GM19328 (cell line): ENCODE measurements around the gene DEDD2.

Source experiments
- ATAC-seq: cut with Tn5 transposase; IDR thresholded peaks from one replicate; pipeline ENCODE4 v1.9.1; 2021; ENCODE audit warnings: mild to moderate bottlenecking, moderate library complexity; ENCODE audit not compliant: unreplicated experiment

DEDD2 gene

DNA sequence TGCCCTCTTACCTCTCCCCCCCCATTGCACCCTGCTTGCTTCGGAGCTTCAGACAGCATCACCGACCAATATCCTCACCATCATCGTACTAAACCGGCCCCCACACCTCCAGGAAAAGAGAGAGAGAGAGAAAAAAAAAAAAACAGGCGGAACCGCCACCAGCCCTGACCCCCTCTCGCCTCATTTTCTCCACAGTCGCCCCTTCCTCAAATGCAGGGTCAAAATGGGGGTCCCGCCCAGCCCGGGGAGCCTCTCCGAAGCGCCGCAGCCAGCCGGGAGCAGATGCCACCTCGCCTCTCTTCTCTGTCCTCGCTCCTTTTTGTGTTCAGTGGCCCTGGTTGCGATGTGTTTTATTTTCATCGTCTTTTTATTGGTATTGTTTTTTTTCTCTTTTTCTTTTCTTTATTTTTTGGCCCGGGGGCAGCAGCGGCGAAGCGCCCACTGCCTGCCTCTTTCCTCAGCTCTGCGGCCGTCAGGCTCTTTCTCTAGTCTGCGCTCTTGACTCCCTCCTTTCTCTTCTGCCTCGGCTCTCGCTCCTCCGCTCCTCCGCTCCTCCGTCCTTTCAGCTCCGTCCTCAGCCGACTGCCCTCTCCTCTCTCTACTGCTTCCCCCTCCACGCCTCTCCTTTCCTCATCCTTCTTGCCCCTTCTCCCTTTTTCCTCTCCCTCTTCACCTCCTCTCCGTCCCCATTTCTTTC, 41.4 kb downstream of the DEDD2 start:
- no peak for ATAC-seq

DNA sequence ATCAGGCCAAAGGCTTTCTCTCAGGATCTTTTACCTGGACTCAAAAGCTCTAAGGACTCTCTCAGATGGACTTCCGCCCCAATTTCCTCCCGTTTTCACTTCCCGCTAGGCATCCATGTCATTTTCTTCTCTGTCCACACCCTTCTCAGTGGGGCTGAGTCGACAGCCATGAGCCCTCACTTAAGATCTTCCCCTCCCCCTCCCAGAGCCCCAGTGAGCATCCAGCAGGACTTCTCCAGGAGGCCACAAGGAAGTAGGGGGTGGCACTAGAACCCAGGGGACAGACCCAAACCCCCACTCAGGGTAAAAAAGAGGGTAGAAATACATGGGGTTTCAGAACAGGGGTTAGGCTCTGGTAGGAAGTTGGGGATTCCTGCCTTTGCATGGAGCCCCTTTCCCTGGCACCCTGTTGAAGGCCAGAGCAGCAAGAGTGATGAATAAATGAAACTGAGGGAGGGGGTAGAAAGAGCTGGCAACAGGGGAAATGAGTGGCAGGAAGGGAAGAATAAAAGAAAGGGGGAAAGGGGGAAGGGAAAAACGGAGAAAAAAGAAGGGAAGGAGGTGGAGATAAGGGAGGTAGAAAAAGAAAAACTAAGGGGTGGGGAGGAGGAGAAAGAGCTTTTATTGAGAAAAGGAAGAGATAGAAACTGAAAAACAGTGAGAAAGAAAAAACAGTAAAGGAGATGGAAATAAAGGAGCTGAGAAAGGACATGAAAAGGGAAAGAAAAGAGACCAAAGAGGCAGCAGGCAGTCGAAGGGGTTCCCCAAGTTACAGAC, 42.3 kb downstream of the DEDD2 start:
- no peak for ATAC-seq

DNA sequence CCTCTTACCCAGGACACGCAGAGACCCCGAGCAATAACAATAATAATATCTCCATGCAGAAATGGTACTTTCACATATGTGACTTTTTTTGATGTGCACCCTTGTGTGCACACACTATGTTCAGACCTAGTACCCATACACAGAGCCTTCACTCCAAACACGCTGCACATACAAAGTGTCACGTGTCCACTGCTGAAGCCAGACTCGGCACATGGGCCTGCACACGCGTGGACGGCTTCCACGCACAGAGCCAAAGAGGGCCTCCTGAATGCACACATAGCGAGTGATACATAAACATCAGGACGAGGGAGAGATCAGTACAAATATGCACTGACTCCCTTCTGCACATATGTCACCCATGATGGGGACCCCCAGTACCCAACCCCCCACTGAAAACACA, 43.3 kb downstream of the DEDD2 start:
- ATAC-seq = no peak

DNA sequence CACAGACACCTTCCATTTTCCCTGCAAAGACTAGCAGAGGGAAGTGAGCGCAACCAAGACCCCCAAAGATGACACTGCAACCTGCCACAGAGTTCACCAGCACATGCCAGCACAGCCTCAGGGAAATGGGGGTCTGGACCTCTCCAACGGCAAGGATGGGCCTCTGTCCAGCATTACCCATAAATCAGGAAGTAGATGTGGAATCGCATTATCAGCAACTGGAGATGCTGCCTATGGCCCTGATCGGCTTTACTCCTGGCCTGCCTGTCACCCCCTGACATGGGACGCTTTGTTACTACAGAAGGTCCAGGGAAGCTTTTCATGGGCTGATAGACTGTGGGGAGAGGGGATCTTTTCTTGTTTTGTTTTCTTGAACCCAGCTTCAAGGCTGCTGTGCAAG, 43.8 kb downstream of the DEDD2 start:
- no peak for ATAC-seq

DNA sequence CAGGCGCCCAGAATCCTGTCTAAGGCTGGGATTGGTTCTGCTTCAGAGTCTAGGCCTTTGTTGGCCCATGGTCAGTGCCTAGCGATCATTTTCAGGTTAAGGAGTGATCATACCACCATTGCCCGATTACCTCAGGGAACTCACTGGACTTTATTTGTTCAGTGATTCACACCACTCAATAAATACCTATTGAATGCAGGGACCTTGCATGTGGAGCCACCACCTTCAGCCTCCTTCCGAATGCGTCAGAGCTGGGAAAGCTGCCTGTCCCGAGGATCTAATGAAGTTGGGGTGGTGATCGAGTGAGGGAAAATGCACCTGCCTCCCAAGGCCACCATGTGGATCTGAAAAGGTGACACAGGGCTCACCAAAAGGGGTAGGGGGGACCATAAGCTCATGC, 45.2 kb downstream of the DEDD2 start:
- ATAC-seq = no peak

DNA sequence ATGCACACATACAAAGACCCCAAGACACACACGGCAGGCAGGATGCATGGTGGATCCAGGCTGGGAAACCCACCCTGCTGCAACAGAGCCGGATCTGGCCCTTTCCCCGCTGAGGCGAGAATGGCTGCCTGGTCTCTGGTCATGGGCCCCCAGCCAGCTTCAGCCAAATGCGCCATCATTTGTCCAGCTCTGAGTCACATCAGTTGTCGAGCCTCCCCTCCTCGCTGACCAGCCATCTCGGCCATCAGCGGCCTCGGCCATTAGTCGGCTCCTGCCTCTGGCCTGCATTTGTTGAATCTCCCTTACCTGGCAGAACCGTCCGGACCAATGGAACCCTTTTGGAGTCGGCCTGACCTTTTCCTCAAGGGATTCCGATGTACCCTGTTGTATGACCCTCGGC, 46.8 kb downstream of the DEDD2 start:
- no peak for ATAC-seq

DNA sequence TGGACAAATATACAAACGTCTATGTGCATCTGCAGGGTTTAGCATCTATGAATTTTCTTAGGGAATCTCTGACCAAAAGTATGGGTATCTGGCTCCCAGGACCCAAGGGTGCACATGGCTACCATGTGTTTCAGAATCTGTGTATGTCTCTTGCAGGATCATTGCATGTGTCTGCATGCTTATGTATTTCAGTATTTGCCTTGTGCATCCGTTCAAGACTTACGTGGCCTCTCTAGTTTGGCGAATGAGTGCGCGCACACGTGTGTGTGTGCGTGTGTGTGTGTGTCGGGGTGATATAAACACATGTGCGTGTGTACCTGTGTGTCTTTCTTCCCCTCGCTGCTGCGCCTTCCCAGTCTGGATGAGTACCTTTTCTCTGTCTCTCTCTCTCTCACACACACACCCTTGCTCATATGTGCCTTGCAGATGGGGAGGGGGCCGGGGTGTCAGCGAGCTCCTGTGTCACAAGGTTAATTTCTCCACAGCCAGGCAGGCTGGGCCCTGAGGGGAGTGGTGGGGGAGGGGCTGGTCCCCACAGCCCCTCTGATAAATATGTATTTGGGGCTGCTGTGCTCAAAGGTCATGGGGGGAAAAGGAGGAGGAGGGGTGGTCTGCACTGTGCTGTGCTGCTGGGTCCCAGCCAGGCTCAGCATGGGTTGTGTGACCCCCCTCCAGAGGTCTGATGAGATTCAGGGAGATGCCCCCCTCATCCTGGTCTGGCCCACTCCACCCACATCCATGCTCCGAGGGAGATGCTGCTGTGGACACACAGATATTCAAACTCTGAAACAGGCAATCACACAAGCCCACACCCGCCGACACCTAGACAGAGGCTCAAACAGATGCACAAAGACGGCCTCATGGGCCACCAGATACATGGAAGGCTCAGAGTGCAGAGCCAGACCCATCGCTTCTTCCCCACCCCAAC, 47.7 kb downstream of the DEDD2 start:
- ATAC-seq = no peak

DNA sequence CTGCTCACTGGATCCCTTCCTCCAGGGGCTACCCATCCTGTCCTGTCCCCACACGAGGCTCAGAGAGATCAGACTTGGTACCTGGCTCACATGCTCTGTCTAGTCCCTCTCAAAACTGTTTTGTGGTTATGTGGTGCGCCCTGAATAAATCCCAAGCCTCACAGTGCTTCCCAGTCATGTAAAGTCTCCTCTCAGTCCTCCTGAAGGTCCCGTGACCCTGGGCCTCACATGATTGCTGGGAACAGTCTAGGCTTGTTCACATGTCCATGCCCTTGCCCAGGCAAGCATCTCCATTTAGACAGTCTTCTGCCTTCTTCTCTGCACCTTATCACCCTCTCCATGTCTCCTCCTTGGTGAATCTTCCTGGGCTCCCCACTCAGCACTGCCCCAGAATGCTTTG, 49.3 kb downstream of the DEDD2 start:
- ATAC-seq = no peak

DNA sequence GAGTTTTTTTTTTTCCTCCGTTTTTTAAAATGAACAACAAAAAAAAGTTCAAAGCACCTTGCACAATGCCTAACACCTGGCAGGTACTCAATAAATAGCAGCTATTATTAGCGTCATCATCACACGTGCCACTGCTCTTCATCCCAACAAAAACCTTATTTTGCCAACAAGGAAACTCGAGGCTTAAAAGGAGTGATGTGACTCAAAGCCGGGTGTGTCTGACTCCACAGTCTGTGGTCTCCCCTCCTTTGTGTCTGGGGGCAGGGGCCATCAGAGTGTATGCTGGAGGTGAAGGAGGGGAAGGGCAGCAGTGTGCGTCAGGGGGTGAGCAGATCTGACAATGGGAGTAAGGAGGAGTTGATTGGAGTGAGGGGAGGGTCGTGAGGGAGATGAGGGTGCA, 51.2 kb downstream of the DEDD2 start:
- ATAC-seq = no peak

DNA sequence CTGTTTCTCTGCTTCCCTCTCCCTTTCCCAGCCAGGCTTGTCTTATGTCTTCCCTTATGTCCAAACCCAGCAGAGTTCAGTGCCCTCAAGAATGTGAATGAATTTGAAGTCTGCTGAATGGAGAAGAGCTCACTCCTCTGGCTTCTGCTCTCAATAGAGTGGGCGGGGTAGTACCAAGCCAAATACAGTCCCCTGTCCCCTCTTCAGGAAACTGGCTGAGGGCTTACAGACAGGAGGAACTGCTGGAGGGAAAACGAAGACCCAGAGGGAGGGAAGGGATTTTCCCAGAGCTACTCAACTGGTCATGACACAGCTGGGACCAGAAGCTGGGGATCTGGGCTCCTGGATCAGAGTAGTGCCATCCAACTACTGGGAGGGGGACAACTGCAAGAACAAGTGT, 52.3 kb downstream of the DEDD2 start:
- ATAC-seq = no peak

DNA sequence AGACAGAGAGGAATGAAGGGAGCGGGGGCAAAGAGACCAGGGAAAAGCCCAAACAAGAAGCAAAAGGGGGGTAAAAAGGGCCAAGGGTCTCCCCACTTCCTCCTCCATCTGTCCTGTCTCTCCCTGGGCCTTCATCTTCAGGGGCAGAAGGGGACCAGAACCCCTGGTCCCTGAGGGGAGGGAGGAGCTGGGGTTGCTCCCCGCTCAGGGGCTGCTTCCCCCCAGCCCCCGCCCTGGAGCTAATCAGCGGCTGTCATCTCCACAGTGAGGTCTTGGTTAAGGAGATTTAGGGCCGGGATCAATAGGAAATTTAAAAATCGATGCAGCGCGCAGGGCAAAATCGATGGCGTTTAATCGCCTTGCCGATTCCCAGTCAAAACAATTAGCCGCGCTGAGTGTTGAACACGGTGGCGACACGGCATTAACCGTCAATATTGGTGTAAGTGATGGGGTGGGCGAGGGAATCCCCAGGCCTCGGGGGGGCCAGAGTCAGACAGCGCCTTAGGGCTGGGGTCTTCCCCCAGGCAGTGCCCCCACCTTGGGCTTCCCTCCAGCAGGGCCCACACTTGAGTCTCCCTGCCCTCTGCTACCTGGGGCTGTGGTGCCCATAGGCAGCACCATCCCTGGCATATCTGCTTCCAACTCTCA, 55.7 kb downstream of the DEDD2 start:
- no peak for ATAC-seq

DNA sequence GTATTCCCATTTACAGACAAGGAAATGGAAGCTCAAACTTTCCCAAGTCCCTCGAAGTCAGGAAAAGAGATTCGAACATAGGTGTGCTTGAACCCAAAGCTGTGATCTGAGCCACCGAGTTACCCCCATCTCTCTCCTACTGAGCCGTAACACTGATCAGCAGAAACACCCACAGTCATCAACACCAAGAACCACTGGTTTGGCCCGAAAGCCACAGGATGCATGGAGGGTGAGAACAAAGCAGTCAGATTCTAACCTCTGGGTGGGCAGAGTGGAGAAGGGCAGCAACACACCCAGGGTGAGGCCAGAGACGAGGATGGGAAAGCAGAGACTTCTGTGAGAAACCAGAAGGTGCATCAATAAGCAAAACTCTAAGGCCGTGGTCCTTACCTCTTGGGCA, 57.5 kb downstream of the DEDD2 start:
- ATAC-seq = no peak

DNA sequence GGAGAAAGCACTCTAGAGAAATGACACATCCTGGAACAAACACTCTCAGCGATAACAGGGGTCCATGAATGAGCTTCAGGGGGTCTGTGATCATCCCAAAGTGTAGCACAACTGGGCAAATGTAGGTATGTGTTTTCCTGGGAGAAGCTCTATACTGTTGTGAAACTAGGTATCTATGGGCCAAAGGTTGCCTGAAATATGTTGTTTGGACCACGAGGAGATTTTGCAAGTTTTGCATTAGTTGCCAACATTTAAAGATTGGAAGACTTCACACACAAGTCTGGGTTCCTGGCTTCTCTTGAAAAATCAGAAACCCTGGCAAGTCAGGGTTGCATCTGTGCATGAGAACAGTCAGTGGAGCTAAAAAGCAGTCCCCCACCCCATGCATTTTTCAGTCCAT, 58.6 kb downstream of the DEDD2 start:
- no peak for ATAC-seq

DNA sequence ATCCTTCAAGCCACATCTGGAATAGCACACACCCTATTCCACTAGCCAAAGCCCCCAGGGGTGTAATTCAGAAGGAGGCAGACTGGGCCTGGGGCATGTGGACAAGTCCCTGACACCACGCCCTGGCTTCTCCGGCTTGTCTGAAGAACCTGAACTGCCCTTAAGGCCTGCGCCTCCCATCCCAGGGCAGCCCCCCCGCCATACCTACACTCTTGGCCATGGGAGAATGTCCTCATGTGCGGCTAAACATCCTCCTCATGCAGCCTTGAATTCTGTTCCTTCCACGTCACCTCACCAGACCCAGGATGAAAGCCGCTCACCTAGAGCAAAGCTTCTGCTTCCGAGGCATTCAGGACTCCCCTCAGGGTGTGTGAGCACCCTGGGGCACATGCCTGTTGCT, 60.9 kb downstream of the DEDD2 start:
- no peak for ATAC-seq

DNA sequence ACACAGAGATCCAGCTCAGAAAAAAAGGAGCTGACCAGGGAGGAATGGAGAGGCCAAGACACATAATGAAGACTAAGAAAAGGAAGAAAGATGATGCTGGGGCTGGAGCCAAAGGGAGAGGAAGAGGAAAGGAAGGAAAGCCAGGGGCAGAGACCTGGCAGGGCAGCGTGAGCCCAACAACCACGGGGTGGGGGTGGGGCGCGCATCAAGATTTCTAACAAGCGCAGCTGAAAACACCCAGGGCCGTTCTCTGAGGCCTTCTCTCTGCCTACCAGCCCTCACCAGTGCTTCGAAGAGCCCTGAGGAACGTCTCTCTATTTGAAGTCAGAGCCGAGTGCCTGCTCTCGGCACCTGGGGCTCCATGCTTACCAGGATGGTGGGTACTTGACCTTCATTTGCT, 61.7 kb downstream of the DEDD2 start:
- ATAC-seq = no peak

DNA sequence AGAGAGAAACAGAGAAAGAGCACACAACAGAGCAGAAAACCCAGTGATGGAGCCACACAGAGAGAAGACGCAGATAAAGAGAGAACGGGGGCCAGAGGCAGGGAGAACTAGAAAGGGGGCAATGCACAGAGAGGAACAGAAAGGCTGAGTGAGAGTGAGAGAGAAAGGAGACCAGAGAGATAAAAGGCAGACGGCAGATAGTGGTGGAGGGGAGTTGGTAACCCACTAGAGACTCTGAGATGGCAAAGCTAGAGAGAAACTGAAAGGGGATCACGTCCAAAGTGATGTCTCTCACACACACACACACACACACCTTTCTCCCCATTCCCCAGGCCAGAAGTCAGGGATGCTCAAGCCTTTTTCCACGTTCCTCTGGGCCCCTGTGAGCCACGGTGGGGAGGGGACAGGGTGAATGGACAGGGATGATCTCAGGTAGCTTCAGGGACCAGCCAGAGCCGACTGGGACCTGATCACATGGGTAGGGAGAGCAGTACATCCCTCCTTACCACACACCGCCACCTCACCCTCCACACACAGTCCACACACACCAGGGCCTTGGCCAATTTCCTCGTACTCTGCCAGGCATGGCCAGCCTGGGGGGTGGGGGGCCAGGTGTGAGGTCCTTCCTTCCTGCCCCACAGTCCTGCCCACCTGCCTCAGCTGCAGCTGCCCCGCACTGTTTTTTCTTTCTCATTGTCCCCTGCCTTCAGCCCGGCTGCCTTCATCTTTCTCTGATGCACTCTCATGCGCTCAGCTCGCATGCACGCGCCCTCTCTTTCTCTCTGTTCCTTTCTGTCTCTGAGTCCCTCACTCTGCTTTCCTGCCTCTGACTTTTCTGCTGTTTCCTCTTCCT, 62.8 kb downstream of the DEDD2 start:
- ATAC-seq = no peak

DNA sequence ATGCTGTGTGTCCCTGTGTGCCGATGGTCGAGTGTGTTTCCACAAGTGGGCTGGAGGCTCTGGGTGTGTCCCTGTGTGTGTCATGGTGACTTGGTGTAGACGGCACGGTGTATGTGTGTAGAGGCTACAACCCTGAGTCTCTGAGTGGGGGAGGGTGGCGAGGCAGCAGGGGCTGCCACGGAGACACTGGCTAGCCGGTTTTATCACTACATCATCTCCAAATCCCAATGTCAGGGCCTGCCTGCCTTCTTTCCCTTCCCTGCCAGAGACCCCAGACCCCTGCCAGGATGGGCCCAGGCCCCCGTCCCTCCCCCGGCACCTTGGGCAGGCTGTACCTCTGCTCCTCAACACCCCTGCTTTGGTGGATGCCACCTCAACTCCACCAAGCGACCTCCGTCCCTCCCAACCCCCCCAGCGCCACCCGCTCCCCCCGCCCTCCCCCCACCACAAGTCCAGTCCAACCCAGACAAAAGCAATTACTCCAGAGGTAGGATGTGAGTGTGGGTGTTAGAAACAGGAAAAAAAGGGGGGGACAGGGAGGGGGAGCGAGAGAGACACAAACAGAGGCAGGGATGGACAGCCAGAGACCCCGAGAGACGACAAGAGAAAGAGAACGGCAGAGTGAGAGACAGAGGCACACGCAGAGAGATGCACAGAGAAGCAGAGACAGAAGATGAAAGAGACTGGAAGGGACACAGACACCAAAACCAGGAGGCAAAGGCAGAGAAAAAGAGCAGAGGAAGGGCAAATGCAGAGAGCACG, 63.6 kb downstream of the DEDD2 start:
- ATAC-seq = no peak

DNA sequence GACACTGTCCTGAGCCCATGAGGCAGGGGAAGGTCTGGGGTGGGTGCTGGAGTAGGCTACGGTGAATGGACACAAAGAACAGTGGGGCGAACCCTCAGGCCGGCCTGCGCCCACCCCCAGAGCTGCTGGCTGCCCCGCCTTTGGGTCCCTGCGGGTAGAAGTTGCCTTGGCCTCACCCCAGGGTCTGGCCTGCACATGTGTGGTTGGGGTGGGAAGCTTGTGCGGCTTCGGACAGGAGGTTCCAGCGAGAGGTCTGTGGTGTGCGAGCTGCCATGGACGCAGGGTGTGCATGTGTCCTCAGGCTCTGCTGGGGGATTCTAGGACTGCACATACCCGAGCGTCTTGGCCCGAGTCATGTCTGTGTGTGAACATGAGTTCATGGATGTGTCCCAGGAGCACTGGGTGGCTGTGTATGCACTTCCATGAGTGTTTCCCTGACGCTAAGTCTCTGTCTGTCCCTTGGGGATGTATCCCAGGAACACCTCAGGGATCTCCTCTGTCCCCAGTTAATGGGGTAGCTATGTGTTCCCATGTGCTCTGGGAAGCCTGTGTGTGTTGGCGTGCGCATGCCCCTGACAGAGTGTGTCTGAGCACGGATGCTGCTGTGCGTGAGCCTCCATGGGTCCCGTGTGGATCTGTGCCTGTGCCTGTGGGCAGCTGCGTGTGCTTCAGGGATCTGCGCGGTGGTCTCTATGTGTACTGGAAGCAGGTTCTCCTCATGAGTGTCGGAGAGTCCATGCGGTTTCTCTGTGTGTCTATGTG, 64.4 kb downstream of the DEDD2 start:
- no peak for ATAC-seq
